Gastrocnemius medialis (tissue), 4 donors: ENCODE results near the gene PRIMA1. TPM values are rescaled to one million over a fixed set of nuclear protein-coding genes. Genes with fewer than 3 reads are reported as not detected.

Experiments
- ATAC-seq, 2 donors: fragments of 150-250 bp; one replicate each; pipeline ENCODE4 v1.9.1; 2016
- DNase-seq, 2 donors: peaks; one replicate each; pipeline ENCODE4 v3.0.0-alpha.2; 2019
- H3K27ac ChIP-seq, 4 donors: fragments of 200-600 bp; sonication (generic); 1 replicate in 1 of 4; 2 replicates in 3 of 4; pipeline ENCODE4 v1.5.1; 2016 to 2018; ENCODE audit warnings: mild to moderate bottlenecking in 2 of 4, moderate library complexity in 1 of 4
- H3K27me3 ChIP-seq, 3 donors: fragments of 200-600 bp; sonication (generic) in 2 of 3; 1 replicate in 1 of 3; 2 replicates in 2 of 3; pipeline versions ENCODE4 v1.5.1 to v1.6.0; 2016 to 2019; ENCODE audit warnings: mild to moderate bottlenecking in 1 of 3, moderate library complexity in 1 of 3
- H3K36me3 ChIP-seq, 2 donors: fragments of 200-600 bp; sonication (generic) in 1 of 2; one replicate each; pipeline ENCODE4 v1.5.1; 2017 to 2018
- H3K4me1 ChIP-seq, 2 donors: fragments of 200-600 bp; sonication (generic) in 1 of 2; one replicate each; pipeline ENCODE4 v1.5.1; 2016 to 2017; ENCODE audit warnings: mild to moderate bottlenecking in 2 of 2
- H3K4me3 ChIP-seq, 4 donors: fragments of 200-600 bp; sonication (generic) in 3 of 4; 1 replicate in 1 of 4; 2 replicates in 3 of 4; pipeline ENCODE4 v1.5.1; 2016 to 2019; ENCODE audit warnings: mild to moderate bottlenecking in 2 of 4
- H3K9me3 ChIP-seq, 3 donors: fragments of 200-600 bp; sonication (generic) in 2 of 3; 1 replicate in 1 of 3; 2 replicates in 2 of 3; pipeline ENCODE4 v1.5.1; 2016 to 2019
- POLR2A ChIP-seq, 2 donors: fragments of 450-650 bp; IDR thresholded peaks; one replicate each; pipeline ENCODE4 v1.6.1; 2017; ENCODE audit warnings: antibody characterized with exemption in 2 of 2, mild to moderate bottlenecking in 2 of 2, moderate library complexity in 2 of 2
- in situ Hi-C, 4 donors: fragments of 200-750 bp; cut with MboI; loops; one replicate each; pipeline versions ENCODE4 v1.15.0 to v1.8.0; 2017; ENCODE audit warnings: low sequenced_read_pairs in 4 of 4
- intact Hi-C: fragments of 100-400 bp; cut with DNase I; formaldehyde crosslinking; loops from one replicate; pipeline ENCODE4 v1.15.1; 2023; ENCODE audit warnings: low total_unique reads
- total RNA-seq, 4 donors: library from RNA; depleted of rRNA; stranded (reverse); fragments of >200 nt; gene quantifications; one replicate each; pipeline versions ENCODE4 v1.1.0 to v1.2.3, GENCODE V29; 2016
- TF ChIP-seq, protein P1 (sequence below), 5 experiments: fragments of 450-650 bp in 3 of 5; fragments of 200-600 bp in 2 of 5; sonication (generic) in 2 of 5; IDR thresholded peaks in 4 of 5; conservative IDR thresholded peaks in 1 of 5; 1 replicate in 4 of 5; 2 replicates in 1 of 5; pipeline ENCODE4 v1.5.1; 2016 to 2019; ENCODE audit warnings: antibody characterized with exemption in 5 of 5, mild to moderate bottlenecking in 3 of 5, moderate library complexity in 3 of 5

The PRIMA1 gene
- total RNA-seq, 4 donors from 2014 or later = 0.09 to 1.0 (median 0.16) TPM; not detected in 1

DNA sequence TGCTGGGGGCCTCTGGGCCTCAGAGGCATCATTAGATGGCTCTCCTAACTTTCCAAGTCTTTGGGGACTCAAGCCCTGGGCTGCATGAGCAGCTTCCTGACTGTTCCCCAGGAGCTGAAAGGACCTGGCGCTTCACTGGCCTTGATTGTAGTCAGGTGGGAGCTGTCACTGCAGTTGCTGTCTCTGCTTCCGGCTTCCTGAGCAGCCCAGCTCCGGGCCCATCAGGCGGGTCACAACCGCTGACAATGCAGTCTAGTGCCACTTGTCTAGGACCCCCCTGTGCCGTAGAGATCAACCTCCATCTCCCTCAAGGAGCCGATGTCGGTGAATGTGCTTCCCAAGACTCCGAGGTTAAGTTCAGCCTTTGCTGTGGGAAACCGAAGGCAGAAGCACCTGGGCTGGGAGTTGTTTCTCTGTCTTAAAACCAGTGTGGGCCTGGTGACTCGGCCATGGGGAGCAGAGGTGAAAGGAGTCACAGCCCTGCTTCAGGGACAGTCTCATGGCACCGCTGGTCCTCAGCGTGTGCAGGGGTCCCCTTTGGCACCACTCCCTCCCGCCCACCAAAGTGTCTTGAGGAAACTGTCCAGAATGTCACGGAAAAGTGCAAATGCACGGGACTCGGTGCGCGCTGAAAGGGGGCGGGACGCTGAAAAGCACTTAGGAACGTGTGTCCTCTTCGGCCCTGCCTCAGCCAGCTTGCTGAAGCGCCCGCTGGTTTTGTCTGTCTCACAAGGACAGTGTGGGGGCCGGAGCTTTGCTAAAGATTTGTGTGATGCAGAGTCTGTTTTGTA lies 44.8 kb downstream of the PRIMA1 start:
- in situ Hi-C loops (no loop called here), intact Hi-C loops (no loop called here)
- H3K27me3 ChIP-seq = no peaks in the 10 kb centered on the region
- H3K4me3 ChIP-seq = no peak overlapping the region
- no peaks in the 10 kb centered on the region for H3K9me3 ChIP-seq
- ATAC-seq = no peak
- no peak for TF ChIP-seq POLR2A (IDR thresholded peaks at IDR 0.05)
- TF ChIP-seq, protein P1, sequence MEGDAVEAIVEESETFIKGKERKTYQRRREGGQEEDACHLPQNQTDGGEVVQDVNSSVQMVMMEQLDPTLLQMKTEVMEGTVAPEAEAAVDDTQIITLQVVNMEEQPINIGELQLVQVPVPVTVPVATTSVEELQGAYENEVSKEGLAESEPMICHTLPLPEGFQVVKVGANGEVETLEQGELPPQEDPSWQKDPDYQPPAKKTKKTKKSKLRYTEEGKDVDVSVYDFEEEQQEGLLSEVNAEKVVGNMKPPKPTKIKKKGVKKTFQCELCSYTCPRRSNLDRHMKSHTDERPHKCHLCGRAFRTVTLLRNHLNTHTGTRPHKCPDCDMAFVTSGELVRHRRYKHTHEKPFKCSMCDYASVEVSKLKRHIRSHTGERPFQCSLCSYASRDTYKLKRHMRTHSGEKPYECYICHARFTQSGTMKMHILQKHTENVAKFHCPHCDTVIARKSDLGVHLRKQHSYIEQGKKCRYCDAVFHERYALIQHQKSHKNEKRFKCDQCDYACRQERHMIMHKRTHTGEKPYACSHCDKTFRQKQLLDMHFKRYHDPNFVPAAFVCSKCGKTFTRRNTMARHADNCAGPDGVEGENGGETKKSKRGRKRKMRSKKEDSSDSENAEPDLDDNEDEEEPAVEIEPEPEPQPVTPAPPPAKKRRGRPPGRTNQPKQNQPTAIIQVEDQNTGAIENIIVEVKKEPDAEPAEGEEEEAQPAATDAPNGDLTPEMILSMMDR (IDR thresholded peaks at IDR 0.05 in 4 of 5, conservative IDR thresholded peaks at IDR 0.05 in 1 of 5) = no peak
- peaks cover 0 to 3% of the 10 kb centered on the region in 2 donors for H3K4me1 ChIP-seq
- H3K27ac ChIP-seq = no peak overlapping the region
- H3K36me3 ChIP-seq = no peaks in the 10 kb centered on the region
- no peak for DNase-seq

DNA sequence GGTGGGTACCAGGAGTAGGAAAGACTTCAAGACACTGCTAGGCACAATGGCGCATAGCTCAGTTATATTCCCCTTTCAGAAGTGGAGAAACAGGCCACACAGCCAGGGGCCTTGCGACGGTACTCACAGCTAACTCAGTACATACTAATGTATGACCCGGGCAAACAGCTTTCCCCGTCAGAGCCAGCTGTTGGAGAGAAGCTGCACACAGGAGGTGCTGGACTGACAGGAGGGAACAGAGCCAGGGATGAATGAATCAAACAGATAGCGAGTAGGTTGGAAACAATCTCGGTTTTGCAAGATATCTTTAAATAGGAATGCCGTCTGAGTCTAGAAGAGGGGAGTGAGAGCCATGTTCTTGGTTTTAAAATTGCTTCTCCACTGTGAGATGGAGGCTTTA lies 45.5 kb downstream of the PRIMA1 start:
- DNase-seq (no peak), ATAC-seq (peak; percentile 61 to 72)
- Histone ChIP-seq H3K9me3 (no peaks in the 10 kb centered on the region), H3K36me3 (no peaks in the 10 kb centered on the region), H3K4me3 (no peak overlapping the region), H3K4me1 (peaks cover 0 to 3% of the 10 kb centered on the region in 2 donors), H3K27ac (no peak overlapping the region), H3K27me3 (no peaks in the 10 kb centered on the region)
- in situ Hi-C loops (no loop called here), intact Hi-C loops (no loop called here)
- TF ChIP-seq, protein P1 (IDR thresholded peaks at IDR 0.05 in 4 of 5, conservative IDR thresholded peaks at IDR 0.05 in 1 of 5) = no peak
- no peak for TF ChIP-seq POLR2A (IDR thresholded peaks at IDR 0.05)

DNA sequence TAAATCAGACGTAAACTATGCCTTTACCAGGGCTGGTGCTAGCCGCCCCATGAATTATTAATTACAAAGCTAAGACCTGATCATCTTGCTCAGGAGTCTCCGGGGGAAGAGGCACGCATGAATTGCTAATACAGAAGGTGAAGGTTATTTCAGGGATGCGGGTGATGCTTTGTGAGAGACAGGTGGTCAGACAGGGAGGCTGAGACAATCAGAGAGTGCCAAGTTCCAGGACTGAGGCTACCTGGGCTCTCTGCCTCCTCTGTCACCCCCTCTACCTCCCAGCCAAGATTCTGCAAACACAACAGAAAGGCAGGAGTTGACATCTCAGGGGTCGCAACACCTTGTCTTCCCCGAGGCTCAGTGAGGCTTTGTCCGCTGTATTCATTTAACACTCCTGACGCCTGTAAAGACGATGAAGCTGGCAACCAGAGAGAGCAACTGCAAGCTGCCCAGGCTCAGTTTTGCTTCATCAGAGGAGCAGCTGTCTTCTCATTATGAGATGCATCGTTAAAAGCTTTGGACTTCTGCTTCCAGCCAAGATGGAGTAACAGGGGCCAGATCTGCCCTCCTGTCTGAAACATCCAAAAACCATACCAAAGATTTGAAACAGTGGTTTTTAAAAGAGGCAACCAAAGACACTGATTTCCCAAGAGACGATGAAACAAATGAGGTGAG lies 46.6 kb downstream of the PRIMA1 start:
- Histone ChIP-seq H3K27ac (no peak overlapping the region), H3K9me3 (no peaks in the 10 kb centered on the region), H3K27me3 (no peaks in the 10 kb centered on the region), H3K36me3 (no peaks in the 10 kb centered on the region), H3K4me3 (no peak overlapping the region), H3K4me1 (peaks cover 0 to 3% of the 10 kb centered on the region in 2 donors)
- intact Hi-C loops (no loop called here), in situ Hi-C loops (no loop called here)
- no peak for DNase-seq
- TF ChIP-seq, protein P1 (IDR thresholded peaks at IDR 0.05 in 4 of 5, conservative IDR thresholded peaks at IDR 0.05 in 1 of 5) = no peak
- TF ChIP-seq POLR2A (IDR thresholded peaks at IDR 0.05) = no peak
- no peak for ATAC-seq

DNA sequence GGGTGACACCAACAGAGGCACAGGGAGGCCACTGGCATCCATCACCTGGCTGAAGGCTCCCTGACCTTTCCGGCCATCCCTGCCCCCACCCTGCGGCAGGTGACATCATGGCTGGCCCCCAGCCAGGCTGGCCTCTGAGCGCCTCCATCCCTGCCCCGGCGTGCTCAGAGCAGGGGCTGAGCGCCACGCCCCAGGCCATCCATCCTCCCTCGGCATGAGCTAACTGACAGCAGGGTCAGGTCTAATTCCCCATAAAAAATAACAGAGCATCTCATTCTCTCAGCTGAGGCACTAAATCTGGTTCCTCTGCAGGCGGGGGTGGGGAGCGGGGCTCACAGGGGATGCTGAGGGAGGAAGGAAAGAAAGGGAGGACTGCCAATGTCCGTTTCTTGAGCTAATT lies 50.7 kb downstream of the PRIMA1 start:
- no peak for DNase-seq
- Histone ChIP-seq H3K36me3 (no peaks in the 10 kb centered on the region), H3K4me1 (peaks cover 0 to 3% of the 10 kb centered on the region in 2 donors), H3K9me3 (no peaks in the 10 kb centered on the region), H3K4me3 (no peak overlapping the region), H3K27me3 (no peaks in the 10 kb centered on the region), H3K27ac (no peak overlapping the region)
- no peak for TF ChIP-seq POLR2A (IDR thresholded peaks at IDR 0.05)
- TF ChIP-seq, protein P1 (IDR thresholded peaks at IDR 0.05 in 4 of 5, conservative IDR thresholded peaks at IDR 0.05 in 1 of 5) = no peak
- in situ Hi-C loops (no loop called here), intact Hi-C loops (no loop called here)
- no peak for ATAC-seq
